RWPE1 (cell line): ENCODE data around the gene SHE.
"Not testable (repeated sequence)": the region's sequence is repeated elsewhere in the genome, so short reads cannot be mapped to it uniquely, and the experiment has no call there.

Experiments used
- CTCF ChIA-PET: fragments of 350-600 bp; sonication (Branson Sonifier 250); formaldehyde crosslinking; extraction: SDS; loops from one replicate; lab custom pipeline; 2021; lab: Yijun Ruan, JAX
- POLR2A ChIA-PET: fragments of 400-600 bp; formaldehyde crosslinking; extraction: SDS; loops from one replicate; lab custom pipeline; 2020; ENCODE audit warnings: antibody characterized with exemption; ENCODE audit not compliant: low non-redundant PET; lab: Yijun Ruan, JAX
- DNase-seq: peaks from one replicate; pipeline ENCODE4 v3.0.0; 2012; ENCODE audit warnings: low spot score
- H3K27ac ChIP-seq: fragments of 450-650 bp; 2 replicates; pipeline ENCODE4 v1.5.1; 2017
- TF ChIP-seq, protein P1 (sequence below): fragments of 450-650 bp; conservative IDR thresholded peaks from 2 replicates; pipeline ENCODE4 v1.5.1; 2017; ENCODE audit warnings: low read depth, mild to moderate bottlenecking

Gene SHE

DNA sequence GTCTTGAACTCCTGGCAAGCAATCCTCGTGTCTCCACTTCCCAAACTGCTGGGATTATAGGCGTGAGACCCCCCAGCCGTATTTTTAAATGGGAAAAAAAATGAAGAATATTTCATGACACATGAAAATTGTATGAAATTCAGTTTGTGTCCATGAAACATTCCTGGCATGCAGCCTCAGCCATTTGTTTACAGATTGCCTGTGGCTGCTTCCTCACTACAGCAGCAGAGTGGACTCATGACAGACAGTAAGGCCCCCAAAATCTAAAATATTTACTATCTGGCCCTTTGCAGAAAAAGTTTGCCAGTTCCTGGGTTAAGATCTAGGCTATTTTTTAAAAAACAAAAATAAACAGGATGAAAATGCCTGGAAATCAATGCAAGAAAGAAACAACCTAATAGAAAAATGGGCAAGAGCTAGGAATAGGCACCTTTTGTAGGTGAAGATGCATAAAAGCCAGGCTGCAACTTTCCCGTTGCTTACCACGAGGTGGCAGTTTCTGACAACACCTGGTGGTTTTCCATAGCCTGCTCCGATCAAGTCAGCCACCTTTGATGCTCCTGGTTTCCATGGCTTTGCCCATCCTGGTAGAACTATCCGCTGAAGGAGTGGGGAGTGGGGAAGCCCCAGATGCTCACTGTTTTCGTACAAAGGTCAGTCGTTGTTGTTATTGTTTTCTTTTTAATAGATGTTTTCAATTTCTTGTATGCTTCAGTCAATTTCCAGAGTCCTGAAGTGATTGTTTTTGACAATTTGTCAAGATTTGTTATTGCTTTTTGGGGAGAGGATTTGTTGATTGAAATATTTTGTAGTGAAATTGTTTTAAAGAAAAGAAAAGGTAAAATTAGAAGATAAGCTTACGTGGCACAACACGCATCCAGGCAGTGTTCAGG lies 32.0 kb upstream of the SHE start:
- CTCF ChIA-PET, result interaction anchor here (0.5 to 1.2 kb wide), 6 partner anchors 9 to 962 kb away, joined by 3 to 6 read pairs (median 3); no protein-coding TSS in a partner anchor
- peak; percentile 77 for DNase-seq
- no peak overlapping the region for H3K27ac ChIP-seq
- TF ChIP-seq, protein P1, sequence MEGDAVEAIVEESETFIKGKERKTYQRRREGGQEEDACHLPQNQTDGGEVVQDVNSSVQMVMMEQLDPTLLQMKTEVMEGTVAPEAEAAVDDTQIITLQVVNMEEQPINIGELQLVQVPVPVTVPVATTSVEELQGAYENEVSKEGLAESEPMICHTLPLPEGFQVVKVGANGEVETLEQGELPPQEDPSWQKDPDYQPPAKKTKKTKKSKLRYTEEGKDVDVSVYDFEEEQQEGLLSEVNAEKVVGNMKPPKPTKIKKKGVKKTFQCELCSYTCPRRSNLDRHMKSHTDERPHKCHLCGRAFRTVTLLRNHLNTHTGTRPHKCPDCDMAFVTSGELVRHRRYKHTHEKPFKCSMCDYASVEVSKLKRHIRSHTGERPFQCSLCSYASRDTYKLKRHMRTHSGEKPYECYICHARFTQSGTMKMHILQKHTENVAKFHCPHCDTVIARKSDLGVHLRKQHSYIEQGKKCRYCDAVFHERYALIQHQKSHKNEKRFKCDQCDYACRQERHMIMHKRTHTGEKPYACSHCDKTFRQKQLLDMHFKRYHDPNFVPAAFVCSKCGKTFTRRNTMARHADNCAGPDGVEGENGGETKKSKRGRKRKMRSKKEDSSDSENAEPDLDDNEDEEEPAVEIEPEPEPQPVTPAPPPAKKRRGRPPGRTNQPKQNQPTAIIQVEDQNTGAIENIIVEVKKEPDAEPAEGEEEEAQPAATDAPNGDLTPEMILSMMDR, result peak; percentile 76
- POLR2A ChIA-PET, result no interaction called here

DNA sequence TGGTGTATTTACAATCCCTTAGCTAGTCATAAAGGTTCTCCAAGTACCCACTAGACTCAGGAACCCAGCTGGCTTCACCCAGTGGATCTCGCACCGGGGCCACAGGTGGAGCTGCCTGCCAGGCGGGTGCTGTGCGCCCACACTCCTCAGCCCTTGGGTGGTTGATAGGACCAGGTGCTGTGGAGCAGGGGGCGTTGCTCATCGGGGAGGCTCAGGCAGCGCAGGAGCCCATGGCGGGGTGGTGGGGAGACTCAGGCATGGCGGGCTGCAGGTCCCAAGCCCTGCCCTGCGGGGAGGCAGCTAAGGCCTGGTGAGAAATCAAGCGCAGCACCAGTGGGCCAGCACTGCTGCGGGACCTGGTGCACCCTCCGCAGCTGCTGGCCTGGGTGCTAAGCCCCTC lies 29.7 kb upstream of the SHE start:
- POLR2A ChIA-PET, DNase-seq, H3K27ac ChIP-seq: not testable (repeated sequence)
- CTCF ChIA-PET, result interaction anchor here (0.6 kb wide), 1 partner anchor 38 kb away, joined by 3 read pairs; no protein-coding TSS in a partner anchor

DNA sequence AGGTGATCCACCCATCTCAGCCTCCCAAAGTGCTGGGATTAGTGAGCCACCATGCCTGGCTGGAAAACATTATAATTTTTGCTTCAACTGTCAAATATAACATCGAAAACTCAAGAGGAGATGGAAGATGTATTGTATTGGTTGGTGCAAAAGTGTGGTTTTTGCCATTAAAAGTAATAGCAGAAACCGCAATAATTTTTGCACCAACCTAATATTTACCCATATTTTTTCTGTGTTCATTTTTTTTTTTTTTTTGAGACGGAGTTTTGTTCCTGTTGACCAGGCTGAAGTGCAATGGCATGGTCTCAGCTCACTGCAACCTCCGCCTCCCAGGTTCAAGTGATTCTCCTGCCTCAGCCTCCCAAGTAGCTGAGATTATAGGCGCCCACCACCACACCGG lies 27.1 kb upstream of the SHE start:
- TF ChIP-seq, protein P1, result no peak
- POLR2A ChIA-PET, result no interaction called here
- DNase-seq, result no peak
- H3K27ac ChIP-seq, result no peak overlapping the region
- CTCF ChIA-PET, result interaction anchor here (0.6 kb wide), 1 partner anchor 272 kb away, joined by 4 read pairs; no protein-coding TSS in a partner anchor

DNA sequence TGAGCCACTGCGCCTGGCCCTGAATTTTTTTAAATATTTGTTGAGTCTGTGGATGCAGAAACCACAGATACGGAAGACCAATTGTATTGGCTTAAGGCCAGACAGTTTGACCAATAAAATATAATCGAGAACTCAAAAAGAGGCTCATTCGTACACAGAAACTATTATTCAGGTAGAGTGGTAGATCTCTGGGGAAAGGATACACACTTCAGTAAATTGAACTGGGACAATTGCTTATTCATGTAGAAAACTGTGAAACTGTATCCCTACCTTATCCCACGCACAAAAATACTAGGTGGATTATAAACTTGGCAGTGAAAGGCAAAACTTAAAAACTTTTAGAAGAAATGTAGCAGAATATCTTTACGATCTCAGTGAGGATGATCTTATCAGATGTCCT lies 25.0 kb upstream of the SHE start:
- ChIA-PET POLR2A (no interaction called here), CTCF (interaction anchor here (0.6 to 0.7 kb wide), 2 partner anchors 143 to 339 kb away, joined by 3 read pairs; no protein-coding TSS in a partner anchor)
- no peak for DNase-seq

DNA sequence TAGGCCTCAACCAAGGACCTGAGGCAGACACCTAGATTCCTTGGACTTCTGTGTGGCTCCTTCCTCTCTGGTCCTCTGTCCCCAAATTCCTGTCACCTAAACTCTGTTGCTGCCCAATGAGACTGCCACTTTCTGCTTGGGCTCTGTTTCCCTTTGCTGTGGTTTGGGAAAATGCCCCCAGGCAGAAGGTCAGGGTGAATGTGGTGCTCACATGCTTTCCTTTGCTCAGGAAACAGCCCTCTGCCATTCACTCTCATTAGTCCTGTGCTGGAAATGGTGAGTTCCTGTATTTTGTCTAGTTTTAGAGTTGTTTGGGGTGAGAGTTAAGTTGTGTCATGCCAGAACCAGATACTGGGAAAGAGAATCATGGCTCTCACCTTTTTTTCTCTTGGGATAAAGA lies 22.7 kb upstream of the SHE start:
- TF ChIP-seq, protein P1, result no peak
- ChIA-PET POLR2A (no interaction called here), CTCF (interaction anchor here (0.8 kb wide), 1 partner anchor 9 kb away, joined by 3 read pairs; no protein-coding TSS in a partner anchor)
- H3K27ac ChIP-seq, result no peak overlapping the region
- no peak for DNase-seq

More for the DNA sequence above, 25.0 kb upstream of the SHE start:
- no peak overlapping the region for H3K27ac ChIP-seq
- TF ChIP-seq, protein P1, result no peak

DNA sequence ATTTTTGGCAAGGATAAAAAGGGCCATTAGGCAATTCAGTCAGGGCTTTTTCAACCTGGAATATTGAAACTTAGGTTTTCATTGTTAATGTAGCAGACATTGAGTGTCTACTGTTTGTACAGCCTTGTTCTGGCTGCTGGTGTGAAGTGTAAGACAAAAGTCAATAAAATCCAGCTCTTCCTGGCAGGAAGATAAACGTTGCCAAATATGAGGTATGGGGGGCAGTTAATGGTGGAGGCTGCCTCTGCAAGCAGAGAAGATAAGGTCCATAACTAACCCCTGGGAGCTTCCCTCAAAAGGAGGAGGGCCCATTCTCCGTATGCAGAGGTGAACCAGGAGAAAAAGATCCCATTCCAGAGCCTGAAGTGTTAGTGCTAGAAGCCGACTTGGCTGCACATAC lies 19.5 kb upstream of the SHE start:
- no peak overlapping the region for H3K27ac ChIP-seq
- DNase-seq, result no peak
- TF ChIP-seq, protein P1, result no peak
- CTCF ChIA-PET, result no interaction called here
- POLR2A ChIA-PET, result no interaction called here

DNA sequence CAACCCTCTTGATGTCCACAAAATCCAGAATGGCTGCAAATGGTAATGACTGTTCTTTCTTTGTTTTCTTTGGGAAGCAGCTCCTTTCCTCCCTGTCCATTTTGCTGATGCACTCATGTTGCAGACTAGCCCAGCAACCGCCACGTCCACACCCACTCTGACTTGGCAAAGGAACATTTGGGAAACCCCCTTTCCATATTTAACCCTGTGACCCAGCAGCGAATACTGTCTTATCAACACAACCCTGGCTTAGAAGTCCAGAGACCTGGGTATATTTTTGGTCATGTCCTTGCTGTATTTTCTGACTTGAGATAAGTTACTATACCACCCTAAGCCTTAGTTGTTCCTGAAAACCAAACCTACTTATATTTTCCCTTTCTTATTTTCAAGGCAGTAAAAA lies 18.1 kb upstream of the SHE start:
- ChIA-PET POLR2A (no interaction called here), CTCF (interaction anchor here (1.0 kb wide), 1 partner anchor 23 kb away, joined by 3 read pairs; no protein-coding TSS in a partner anchor)
- H3K27ac ChIP-seq, result no peak overlapping the region

More for the DNA sequence above, 18.1 kb upstream of the SHE start:
- TF ChIP-seq, protein P1, result no peak
- no peak for DNase-seq
